ENCODE results near the gene PLK3. TPM values are rescaled to one million over a fixed set of nuclear protein-coding genes. Genes with fewer than 3 reads are reported as not detected.

Gene PLK3
- 12.5 to 20.9 TPM (median 20.0 TPM) in 5 replicates for total RNA-seq (2022; extraction: Qiagen RNA extraction)

GRCh38 chr1:44799770-44800584, at the start of gene PLK3:
Gene PLK3 (plus strand): TSS chr1:44800377. CDS start chr1:44800464, 87 bp downstream.

GRCh38 chr1:44775078-44775929, 24.9 kb upstream of the PLK3 start, which contains the start of gene RPS8:
Gene RPS8 (plus strand): TSS chr1:44775540. CDS start chr1:44775597, 57 bp downstream.

GRCh38 chr1:44788120-44788860, 11.9 kb upstream of the PLK3 start, which contains the start of gene BEST4:
Gene BEST4 (minus strand): TSS chr1:44788170. CDS start chr1:44787705, 465 bp downstream.

GRCh38 chr1:44806704-44807363, 6.7 kb downstream of the PLK3 start, which contains the start of gene DYNLT4:
Gene DYNLT4 (minus strand): TSS chr1:44807351. CDS start chr1:44806668, 683 bp downstream.

GRCh38 chr1:44808063-44808937, 8.1 kb downstream of the PLK3 start, which contains the start of gene BTBD19:
Gene BTBD19 (plus strand): TSS chr1:44808523. CDS start chr1:44808821, 298 bp downstream.

GRCh38 chr1:44842862-44843655, 42.9 kb downstream of the PLK3 start, which contains the start of gene PTCH2:
Gene PTCH2 (minus strand): TSS chr1:44843253. CDS start chr1:44842932, 321 bp downstream.

Other genes with a start within 250 kb of the PLK3 start
- gene TMEM53, start 125.9 kb upstream of the PLK3 start, total RNA-seq (2022; extraction: Qiagen RNA extraction), result 6.8 to 11.9 TPM (median 9.3 TPM) in 5 replicates
- gene ARMH1, start 125.7 kb upstream of the PLK3 start, total RNA-seq (2022; extraction: Qiagen RNA extraction), result 0.38 to 1.2 TPM (median 0.98 TPM) in 5 replicates
- gene RNU5D-1, start 69.2 kb upstream of the PLK3 start, total RNA-seq (2022; extraction: Qiagen RNA extraction), result not detected in 5 replicates
- 36.7 to 41.0 TPM (median 39.3 TPM) in 5 replicates for gene KIF2C, start 60.5 kb upstream of the PLK3 start, total RNA-seq (2022; extraction: Qiagen RNA extraction)
- 1,530 to 1,730 TPM (median 1,691 TPM) in 5 replicates for gene RPS8, start 24.8 kb upstream of the PLK3 start, total RNA-seq (2022; extraction: Qiagen RNA extraction)
- gene BEST4, start 12.2 kb upstream of the PLK3 start, total RNA-seq (2022; extraction: Qiagen RNA extraction), result 0.29 to 0.51 TPM (median 0.42 TPM) in 5 replicates
- gene DYNLT4, start 7.0 kb downstream of the PLK3 start, total RNA-seq (2022; extraction: Qiagen RNA extraction), result 0.20 to 0.76 TPM (median 0.45 TPM) in 5 replicates
- gene BTBD19, start 8.1 kb downstream of the PLK3 start, total RNA-seq (2022; extraction: Qiagen RNA extraction), result 2.3 to 3.4 TPM (median 2.7 TPM) in 5 replicates
- gene PTCH2, start 42.9 kb downstream of the PLK3 start, total RNA-seq (2022; extraction: Qiagen RNA extraction), result 0.11 to 0.31 TPM (median 0.14 TPM) in 5 replicates
- gene EIF2B3, start 186.2 kb downstream of the PLK3 start, total RNA-seq (2022; extraction: Qiagen RNA extraction), result 16.2 to 18.7 TPM (median 16.8 TPM) in 5 replicates
- 13.7 to 19.5 TPM (median 18.6 TPM) in 5 replicates for gene HECTD3, start 210.9 kb downstream of the PLK3 start, total RNA-seq (2022; extraction: Qiagen RNA extraction)
- 47.4 to 50.6 TPM (median 49.9 TPM) in 5 replicates for gene UROD, start 211.9 kb downstream of the PLK3 start, total RNA-seq (2022; extraction: Qiagen RNA extraction)

Measured in A549 treated with Mapracorat at 1 μM for 4 hours (cell line).